Cardiac muscle cell (in vitro differentiated cells and primary cell): ENCODE results near the gene COLQ. TPM values are rescaled to one million over a fixed set of nuclear protein-coding genes. Genes with fewer than 3 reads are reported as not detected.
"Not testable (repeated sequence)": the region's sequence is repeated elsewhere in the genome, so short reads cannot be mapped to it uniquely, and the experiment has no call there.

Source experiments
- DNase-seq, 2 donors: peaks; one replicate each; pipeline versions ENCODE4 v3.0.0 to v3.0.0-alpha.2; 2010 to 2017; ENCODE audit warnings: low read depth in 1 of 2, low spot score in 1 of 2
- H3K27ac ChIP-seq: fragments of 200-600 bp; sonication (generic); 2 replicates; pipeline ENCODE4 v1.5.1; 2016
- H3K27me3 ChIP-seq: fragments of 200-600 bp; sonication (generic); 2 replicates; pipeline ENCODE4 v1.6.0; 2016; ENCODE audit warnings: control low read depth
- H3K36me3 ChIP-seq: fragments of 200-600 bp; sonication (generic); 2 replicates; pipeline ENCODE4 v1.5.1; 2016; ENCODE audit warnings: control low read depth
- H3K4me1 ChIP-seq: fragments of 200-600 bp; sonication (generic); 2 replicates; pipeline ENCODE4 v1.8.1; 2017; ENCODE audit warnings: low read depth, mild to moderate bottlenecking, mixed run types
- H3K4me3 ChIP-seq: fragments of 200-600 bp; sonication (generic); 2 replicates; pipeline ENCODE4 v1.5.1; 2016; ENCODE audit warnings: mild to moderate bottlenecking
- H3K9me3 ChIP-seq: fragments of 200-600 bp; sonication (generic); 2 replicates; pipeline ENCODE4 v1.5.1; 2017; ENCODE audit warnings: low read depth, mild to moderate bottlenecking, control low read depth
- polyA plus RNA-seq: library from polyadenylated mRNA; unstranded; fragments of >200 nt; fragmentation: Nextera tagmentation; extraction: Ambion mirVana; gene quantifications from 2 replicates; pipeline ENCODE4 v1.2.1, GENCODE V29; 2016
- total RNA-seq: library from RNA; depleted of rRNA; stranded (reverse); fragments of >200 nt; gene quantifications from 2 replicates; pipeline ENCODE4 v1.2.3, GENCODE V29; 2016
- TF ChIP-seq, protein P1 (sequence below): IDR thresholded peaks from 2 replicates; pipeline ENCODE4 v1.5.1; 2012; ENCODE audit warnings: low read depth, mild to moderate bottlenecking, low read length

The COLQ gene
- total and polyA plus RNA-seq, 2 experiments from 2014 or later: 7.5 to 10.4 TPM

DNA sequence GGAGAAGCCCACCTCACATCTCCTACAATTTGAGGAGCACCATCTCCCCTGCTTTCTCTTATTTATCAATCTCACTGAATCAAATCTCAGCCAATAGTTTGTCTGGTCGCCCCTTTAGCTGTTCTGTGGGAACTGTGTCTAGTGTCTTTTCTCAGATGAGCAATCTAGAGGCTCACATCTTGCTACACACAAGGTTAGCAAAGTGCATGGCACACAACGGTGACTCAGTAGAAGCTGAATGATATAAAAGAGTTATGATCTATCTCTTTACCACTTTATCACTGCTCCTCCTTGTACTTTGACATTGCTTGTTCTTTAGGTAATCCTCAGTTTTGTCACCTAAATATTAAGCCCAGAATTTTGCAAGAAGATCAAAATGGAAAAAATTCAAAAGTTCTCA is 16.8 kb upstream of the COLQ start:
- no peaks in the 10 kb centered on the region for H3K4me1 ChIP-seq
- no peak for DNase-seq
- H3K27me3 ChIP-seq: no peaks in the 10 kb centered on the region
- H3K36me3 ChIP-seq: no peaks in the 10 kb centered on the region
- H3K9me3 ChIP-seq: no peaks in the 10 kb centered on the region
- TF ChIP-seq, protein P1, sequence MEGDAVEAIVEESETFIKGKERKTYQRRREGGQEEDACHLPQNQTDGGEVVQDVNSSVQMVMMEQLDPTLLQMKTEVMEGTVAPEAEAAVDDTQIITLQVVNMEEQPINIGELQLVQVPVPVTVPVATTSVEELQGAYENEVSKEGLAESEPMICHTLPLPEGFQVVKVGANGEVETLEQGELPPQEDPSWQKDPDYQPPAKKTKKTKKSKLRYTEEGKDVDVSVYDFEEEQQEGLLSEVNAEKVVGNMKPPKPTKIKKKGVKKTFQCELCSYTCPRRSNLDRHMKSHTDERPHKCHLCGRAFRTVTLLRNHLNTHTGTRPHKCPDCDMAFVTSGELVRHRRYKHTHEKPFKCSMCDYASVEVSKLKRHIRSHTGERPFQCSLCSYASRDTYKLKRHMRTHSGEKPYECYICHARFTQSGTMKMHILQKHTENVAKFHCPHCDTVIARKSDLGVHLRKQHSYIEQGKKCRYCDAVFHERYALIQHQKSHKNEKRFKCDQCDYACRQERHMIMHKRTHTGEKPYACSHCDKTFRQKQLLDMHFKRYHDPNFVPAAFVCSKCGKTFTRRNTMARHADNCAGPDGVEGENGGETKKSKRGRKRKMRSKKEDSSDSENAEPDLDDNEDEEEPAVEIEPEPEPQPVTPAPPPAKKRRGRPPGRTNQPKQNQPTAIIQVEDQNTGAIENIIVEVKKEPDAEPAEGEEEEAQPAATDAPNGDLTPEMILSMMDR: no peak
- H3K4me3 ChIP-seq: no peak overlapping the region
- no peak overlapping the region for H3K27ac ChIP-seq

- Histone ChIP-seq H3K4me3 (no peak overlapping the region), H3K4me1 (no peaks in the 10 kb centered on the region), H3K9me3 (no peaks in the 10 kb centered on the region), H3K27ac (no peak overlapping the region), H3K27me3 (no peaks in the 10 kb centered on the region), H3K36me3 (no peaks in the 10 kb centered on the region)
- DNase-seq: no peak
- TF ChIP-seq, protein P1: no peak
These were observed 15.3 kb upstream of the COLQ start for GRCh38 chr3:15536856-15537255.

GRCh38 chr3:15535732-15536131 is 14.2 kb upstream of the COLQ start:
- H3K27me3 ChIP-seq: no peaks in the 10 kb centered on the region
- H3K27ac ChIP-seq: no peak overlapping the region
- no peaks in the 10 kb centered on the region for H3K4me1 ChIP-seq
- no peak for DNase-seq
- TF ChIP-seq, protein P1: no peak
- no peaks in the 10 kb centered on the region for H3K36me3 ChIP-seq
- H3K4me3 ChIP-seq: no peak overlapping the region
- H3K9me3 ChIP-seq: no peaks in the 10 kb centered on the region

GRCh38 chr3:15532614-15533013 is 11.1 kb upstream of the COLQ start:
- not testable (repeated sequence) for H3K27ac ChIP-seq, H3K36me3 ChIP-seq, H3K4me3 ChIP-seq, H3K27me3 ChIP-seq, H3K9me3 ChIP-seq, DNase-seq, H3K4me1 ChIP-seq

GRCh38 chr3:15531346-15531745 is 9.8 kb upstream of the COLQ start:
- TF ChIP-seq, protein P1: no peak
- no peak for DNase-seq
- peak overlapping the region; percentile 23 for H3K27ac ChIP-seq
- peaks cover 9% of the 10 kb centered on the region for H3K4me1 ChIP-seq
- no peaks in the 10 kb centered on the region for H3K9me3 ChIP-seq
- H3K4me3 ChIP-seq: no peak overlapping the region
- no peaks in the 10 kb centered on the region for H3K27me3 ChIP-seq
- no peaks in the 10 kb centered on the region for H3K36me3 ChIP-seq

- Histone ChIP-seq H3K27me3 (no peaks in the 10 kb centered on the region), H3K36me3 (no peaks in the 10 kb centered on the region), H3K9me3 (no peaks in the 10 kb centered on the region), H3K4me1 (peaks cover 14% of the 10 kb centered on the region), H3K4me3 (no peak overlapping the region), H3K27ac (no peak overlapping the region)
- TF ChIP-seq, protein P1: no peak
- no peak for DNase-seq
These were observed 7.5 kb upstream of the COLQ start for GRCh38 chr3:15528854-15529537.
